KBM-7 (cell line): ENCODE results near the gene DSCAML1.

Source experiments
- DNase-seq: peaks from one replicate; pipeline ENCODE4 v3.0.0-alpha.2; 2015
- in situ Hi-C: fragments of 300-500 bp; cut with MboI; formaldehyde crosslinking; loops from 2 replicates; pipeline ENCODE4 v1.14.3; 2020; ENCODE audit warnings: low sequenced_read_pairs, low pct_unique_long_range_greater_than_20kb, mixed read lengths

Gene DSCAML1

GRCh38 chr11:117634756-117635603 lies 162.0 kb downstream of the DSCAML1 start:
- DNase-seq: no peak
- in situ Hi-C loops: no loop called here

- no peak for DNase-seq
- in situ Hi-C loops: no loop called here
Measured at GRCh38 chr11:117633976-117634755, 162.8 kb downstream of the DSCAML1 start.

- DNase-seq: no peak
Measured at GRCh38 chr11:117633186-117633754, 163.7 kb downstream of the DSCAML1 start.

GRCh38 chr11:117632306-117632705 lies 164.7 kb downstream of the DSCAML1 start:
- DNase-seq: no peak
- in situ Hi-C loops: no loop called here

More at GRCh38 chr11:117633186-117633754, 163.7 kb downstream of the DSCAML1 start:
- in situ Hi-C loops: no loop called here

GRCh38 chr11:117631336-117632140 lies 165.5 kb downstream of the DSCAML1 start:
- DNase-seq: no peak
- in situ Hi-C loops: no loop called here

GRCh38 chr11:117629891-117630538 lies 167.0 kb downstream of the DSCAML1 start:
- DNase-seq: no peak
- in situ Hi-C loops: no loop called here

- in situ Hi-C loops: no loop called here
- no peak for DNase-seq
Measured at GRCh38 chr11:117629146-117629545, 167.9 kb downstream of the DSCAML1 start.

- DNase-seq: no peak
- in situ Hi-C loops: no loop called here
Measured at GRCh38 chr11:117627259-117627658, 169.8 kb downstream of the DSCAML1 start.

GRCh38 chr11:117626576-117626975 lies 170.4 kb downstream of the DSCAML1 start:
- in situ Hi-C loops: no loop called here
- DNase-seq: no peak

- DNase-seq: no peak
- in situ Hi-C loops: no loop called here
Measured at GRCh38 chr11:117625237-117625636, 171.8 kb downstream of the DSCAML1 start.

- no peak for DNase-seq
- in situ Hi-C loops: no loop called here
Measured at GRCh38 chr11:117623831-117624271, 173.2 kb downstream of the DSCAML1 start.

GRCh38 chr11:117621226-117621625 lies 175.8 kb downstream of the DSCAML1 start:
- in situ Hi-C loops: no loop called here
- peak; percentile 43 for DNase-seq

- DNase-seq: no peak
- in situ Hi-C loops: no loop called here
Measured at GRCh38 chr11:117620659-117621058, 176.4 kb downstream of the DSCAML1 start.

GRCh38 chr11:117620086-117620485 lies 176.9 kb downstream of the DSCAML1 start:
- in situ Hi-C loops: no loop called here
- DNase-seq: no peak

- no peak for DNase-seq
Measured at GRCh38 chr11:117619661-117620060, 177.4 kb downstream of the DSCAML1 start.

GRCh38 chr11:117618982-117619355 lies 178.0 kb downstream of the DSCAML1 start:
- no peak for DNase-seq
- in situ Hi-C loops: no loop called here

More at GRCh38 chr11:117619661-117620060, 177.4 kb downstream of the DSCAML1 start:
- in situ Hi-C loops: no loop called here

- no peak for DNase-seq
- in situ Hi-C loops: no loop called here
Measured at GRCh38 chr11:117618302-117618981, 178.6 kb downstream of the DSCAML1 start.

GRCh38 chr11:117616979-117617378 lies 180.0 kb downstream of the DSCAML1 start:
- in situ Hi-C loops: no loop called here
- DNase-seq: no peak
